PFSK-1 (cell line): ENCODE measurements around the gene PTPN2.

Experiments
- FOXP2 ChIP-seq: optimal IDR thresholded peaks from 2 replicates; pipeline ENCODE3; 2011; ENCODE audit warnings: borderline replicate concordance, control low read depth, inconsistent platforms; ENCODE audit not compliant: insufficient read depth; ENCODE audit errors: extremely low read length, extremely low read depth
- POLR2AphosphoS5 ChIP-seq: IDR thresholded peaks from 2 replicates; pipeline ENCODE4 v1.6.1; 2012; ENCODE audit warnings: low read depth, mild to moderate bottlenecking, control low read depth, low read length, moderate library complexity
- SIN3A ChIP-seq: IDR thresholded peaks from 2 replicates; pipeline ENCODE4 v1.6.1; 2012; ENCODE audit warnings: mild to moderate bottlenecking, low read length, moderate library complexity, borderline replicate concordance; ENCODE audit not compliant: insufficient read depth

GRCh38 chr18:12849548-12849947 lies 34.5 kb downstream of the PTPN2 start:
- TF ChIP-seq POLR2AphosphoS5 (no peak), SIN3A (no peak), FOXP2 (no peak)
